HFF-Myc (cell line): ENCODE results near the gene SPACA4.

ENCODE experiments used
- DNase-seq: peaks from one replicate; pipeline ENCODE4 v3.0.0-alpha.2; 2011; ENCODE audit warnings: low read depth; ENCODE audit errors: extremely low read depth
- H3K4me3 ChIP-seq: replicated peaks from 2 replicates; pipeline ENCODE4 v1.5.1; 2011; ENCODE audit warnings: low read depth, mild to moderate bottlenecking, control low read depth, low read length
- CTCF ChIP-seq: IDR thresholded peaks from 2 replicates; pipeline ENCODE4 v1.5.1; 2012; ENCODE audit warnings: mild to moderate bottlenecking, low read depth, low read length, control low read depth; ENCODE audit errors: missing control alignments

SPACA4 gene

GRCh38 chr19:48614436-48615230 lies 8.1 kb downstream of the SPACA4 start, which contains the start of gene FAM83E:
Gene FAM83E, minus strand, starts transcription at chr19:48615076. Its CDS starts 1,704 bp downstream, at chr19:48613372.
- peak within 1 kb of the TSS; percentile 90; the same call in 1 of the 2 replicates for H3K4me3 ChIP-seq
- no peak for TF ChIP-seq CTCF
- DNase-seq: no peak

GRCh38 chr19:48615231-48616040 lies 8.9 kb downstream of the SPACA4 start:
- H3K4me3 ChIP-seq: no peak overlapping the region; the same call in 1 of the 2 replicates
- TF ChIP-seq CTCF: no peak
- no peak for DNase-seq

- TF ChIP-seq CTCF: no peak
- H3K4me3 ChIP-seq: peak overlapping the region; percentile 90
- DNase-seq: no peak
These were observed 9.5 kb downstream of the SPACA4 start for GRCh38 chr19:48616041-48616436.

GRCh38 chr19:48616491-48617056 lies 10.0 kb downstream of the SPACA4 start:
- H3K4me3 ChIP-seq: peak overlapping the region; percentile 90
- TF ChIP-seq CTCF: no peak
- DNase-seq: no peak

GRCh38 chr19:48617146-48617937 lies 10.8 kb downstream of the SPACA4 start:
- H3K4me3 ChIP-seq: peak overlapping the region; percentile 90
- no peak for DNase-seq
- TF ChIP-seq CTCF: no peak

GRCh38 chr19:48618278-48618915 lies 11.9 kb downstream of the SPACA4 start:
- peak overlapping the region; percentile 90 for H3K4me3 ChIP-seq
- TF ChIP-seq CTCF: no peak
- no peak for DNase-seq
